ENCODE results near the gene YLPM1.
"Not testable (repeated sequence)": the region's sequence is repeated elsewhere in the genome, so short reads cannot be mapped to it uniquely, and the experiment has no call there.

YLPM1 gene

DNA sequence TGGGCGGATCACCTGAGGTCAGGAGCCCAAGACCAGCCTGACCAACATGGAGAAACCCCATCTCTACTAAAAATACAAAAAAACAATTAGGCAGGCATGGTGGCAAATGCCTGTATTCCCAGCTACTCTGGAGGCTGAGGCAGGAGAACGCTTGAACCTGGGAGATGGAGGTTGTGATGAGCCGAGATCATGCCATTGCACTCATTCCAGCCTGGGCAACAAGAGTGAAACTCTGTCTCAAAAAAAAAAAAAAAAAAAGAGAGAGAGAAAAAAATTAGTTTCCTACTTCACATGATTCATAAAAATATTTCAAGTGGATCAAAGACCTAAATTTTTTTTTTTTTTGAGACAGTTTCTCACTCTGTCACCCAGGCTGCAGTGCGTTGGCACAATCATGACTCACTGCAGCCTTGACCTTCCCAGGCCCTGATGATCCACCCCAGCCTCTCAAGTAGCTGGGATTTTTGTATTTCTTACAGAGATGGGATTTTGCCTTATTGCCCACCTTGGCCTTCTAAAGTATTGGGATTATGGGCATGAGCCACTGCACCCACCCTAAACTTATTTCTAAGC lies 25.3 kb upstream of the YLPM1 start:
- TF ChIP-seq SUZ12 (IDR thresholded peaks at IDR 0.05; ENCODE audit: extremely low read depth, insufficient read depth, insufficient read length) (no peak), YY1 (IDR thresholded peaks at IDR 0.05; ENCODE audit: insufficient read depth, insufficient read length) (no peak), ZNF274 (IDR thresholded peaks at IDR 0.05; ENCODE audit: low read depth, low read length) (no peak)
- H3K36me3 ChIP-seq (ENCODE audit: insufficient read depth, insufficient read length, low read length) = peaks cover 37% of the 10 kb centered on the region
- no peak for DNase-seq (ENCODE audit: low read depth, low spot score)

DNA sequence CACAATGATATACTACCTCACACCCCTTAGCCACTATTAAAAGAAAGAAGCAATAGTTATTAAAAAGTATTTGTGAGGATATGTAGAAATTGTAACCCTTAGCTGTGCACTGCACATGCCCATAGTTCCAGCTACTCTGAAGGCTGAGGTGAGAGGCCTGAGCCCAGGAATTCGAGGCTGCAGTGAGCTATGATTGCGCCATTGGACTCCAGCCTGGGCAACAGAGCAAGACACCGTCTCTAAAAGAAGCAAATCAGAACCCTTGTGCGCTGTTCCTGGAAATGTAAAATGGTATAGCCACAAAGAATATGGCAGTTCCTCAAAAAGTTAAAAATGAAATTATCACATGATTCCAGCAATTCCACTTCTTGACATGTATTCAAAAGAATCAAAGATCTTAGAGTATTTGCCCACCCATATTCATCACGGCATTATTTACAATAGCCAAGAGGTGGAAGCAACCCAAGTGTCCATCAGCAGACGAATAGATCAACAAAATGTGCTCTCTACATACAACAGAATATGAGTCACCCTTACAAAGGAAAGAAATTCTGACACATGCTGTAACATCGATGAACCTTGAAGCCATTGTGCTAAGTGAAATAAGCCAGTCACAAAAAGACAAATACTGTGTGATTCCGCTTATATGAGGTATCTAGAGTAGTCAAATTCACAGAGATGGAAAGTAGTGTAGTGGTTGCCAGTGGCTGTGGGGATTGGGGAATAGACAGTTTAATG lies 23.7 kb upstream of the YLPM1 start:
- no peak for TF ChIP-seq ZNF274 (IDR thresholded peaks at IDR 0.05; ENCODE audit: low read depth, low read length)
- no peak for TF ChIP-seq YY1 (IDR thresholded peaks at IDR 0.05; ENCODE audit: insufficient read depth, insufficient read length)
- TF ChIP-seq SUZ12 (IDR thresholded peaks at IDR 0.05; ENCODE audit: extremely low read depth, insufficient read depth, insufficient read length) = no peak
- Histone ChIP-seq H3K27me3 (ENCODE audit: insufficient read depth, insufficient read length) (no peaks in the 10 kb centered on the region), H3K9me3 (ENCODE audit: insufficient read depth, low read length) (no peaks in the 10 kb centered on the region), H3K9ac (ENCODE audit: insufficient read length, low read depth) (no peak overlapping the region), H3K36me3 (ENCODE audit: insufficient read depth, insufficient read length, low read length) (peaks cover 25% of the 10 kb centered on the region), H3K4me1 (ENCODE audit: insufficient read depth, insufficient read length) (no peaks in the 10 kb centered on the region), H3K4me3 (ENCODE audit: insufficient read length, low read depth) (no peak overlapping the region)
- DNase-seq (ENCODE audit: low read depth, low spot score) = no peak

More for the DNA sequence above, 25.3 kb upstream of the YLPM1 start:
- H3K4me3 ChIP-seq (ENCODE audit: insufficient read length, low read depth) = no peak overlapping the region
- no peaks in the 10 kb centered on the region for H3K27me3 ChIP-seq (ENCODE audit: insufficient read depth, insufficient read length)
- H3K4me1 ChIP-seq (ENCODE audit: insufficient read depth, insufficient read length) = no peaks in the 10 kb centered on the region
- no peak overlapping the region for H3K9ac ChIP-seq (ENCODE audit: insufficient read length, low read depth)
- no peaks in the 10 kb centered on the region for H3K9me3 ChIP-seq (ENCODE audit: insufficient read depth, low read length)

DNA sequence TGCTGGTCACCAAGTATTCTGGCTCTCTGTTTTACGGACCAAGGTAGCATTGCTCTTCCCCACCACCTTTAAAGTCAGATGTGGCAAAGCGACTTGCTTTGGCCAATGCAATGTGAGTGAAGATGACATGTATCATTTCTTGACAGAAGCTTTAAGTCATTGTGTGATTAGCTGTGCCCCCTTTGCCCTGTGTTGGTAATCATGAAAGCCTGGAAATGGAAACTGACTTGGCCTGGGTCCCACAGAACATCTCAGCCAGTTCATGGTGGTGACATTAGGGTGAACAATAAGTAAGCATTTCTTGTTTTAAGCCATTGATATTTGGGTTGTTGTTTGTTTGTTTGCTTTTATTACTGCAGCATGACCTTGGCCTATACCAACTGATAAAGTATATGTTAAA lies 15.9 kb upstream of the YLPM1 start:
- Histone ChIP-seq H3K27me3 (ENCODE audit: insufficient read depth, insufficient read length) (no peaks in the 10 kb centered on the region), H3K4me3 (ENCODE audit: insufficient read length, low read depth) (no peak overlapping the region), H3K9me3 (ENCODE audit: insufficient read depth, low read length) (no peaks in the 10 kb centered on the region; the same call in 1 of the 2 replicates), H3K4me1 (ENCODE audit: insufficient read depth, insufficient read length) (no peaks in the 10 kb centered on the region), H3K9ac (ENCODE audit: insufficient read length, low read depth) (no peak overlapping the region), H3K36me3 (ENCODE audit: insufficient read depth, insufficient read length, low read length) (no peaks in the 10 kb centered on the region)
- TF ChIP-seq SUZ12 (IDR thresholded peaks at IDR 0.05; ENCODE audit: extremely low read depth, insufficient read depth, insufficient read length) (no peak), YY1 (IDR thresholded peaks at IDR 0.05; ENCODE audit: insufficient read depth, insufficient read length) (no peak), ZNF274 (IDR thresholded peaks at IDR 0.05; ENCODE audit: low read depth, low read length) (no peak)
- no peak for DNase-seq (ENCODE audit: low read depth, low spot score)

DNA sequence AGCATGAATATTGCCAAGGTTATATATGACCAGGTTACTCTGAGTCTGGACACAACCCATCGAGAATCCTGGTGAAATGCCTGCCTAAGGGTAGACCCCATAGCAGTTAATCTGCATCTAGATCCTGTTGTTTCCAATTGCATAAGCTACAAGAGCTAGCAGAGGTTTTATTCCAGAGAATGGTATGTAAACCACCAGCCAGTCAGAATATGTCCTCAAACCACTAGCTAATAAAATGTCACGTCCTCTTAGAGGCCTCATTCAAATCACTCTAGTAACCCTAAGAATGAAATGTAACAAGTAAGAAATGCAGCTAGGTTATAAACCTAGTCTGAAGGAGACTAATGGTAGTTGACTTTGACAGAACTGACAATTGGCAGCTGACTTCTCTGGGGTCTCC lies 9.0 kb upstream of the YLPM1 start:
- Histone ChIP-seq H3K9ac (ENCODE audit: insufficient read length, low read depth) (no peak overlapping the region), H3K4me3 (ENCODE audit: insufficient read length, low read depth) (no peak overlapping the region), H3K27me3 (ENCODE audit: insufficient read depth, insufficient read length) (no peaks in the 10 kb centered on the region), H3K4me1 (ENCODE audit: insufficient read depth, insufficient read length) (no peaks in the 10 kb centered on the region), H3K36me3 (ENCODE audit: insufficient read depth, insufficient read length, low read length) (no peaks in the 10 kb centered on the region), H3K9me3 (ENCODE audit: insufficient read depth, low read length) (no peaks in the 10 kb centered on the region; the same call in 1 of the 2 replicates)
- no peak for DNase-seq (ENCODE audit: low read depth, low spot score)
- TF ChIP-seq SUZ12 (IDR thresholded peaks at IDR 0.05; ENCODE audit: extremely low read depth, insufficient read depth, insufficient read length) (no peak), YY1 (IDR thresholded peaks at IDR 0.05; ENCODE audit: insufficient read depth, insufficient read length) (no peak), ZNF274 (IDR thresholded peaks at IDR 0.05; ENCODE audit: low read depth, low read length) (no peak)

DNA sequence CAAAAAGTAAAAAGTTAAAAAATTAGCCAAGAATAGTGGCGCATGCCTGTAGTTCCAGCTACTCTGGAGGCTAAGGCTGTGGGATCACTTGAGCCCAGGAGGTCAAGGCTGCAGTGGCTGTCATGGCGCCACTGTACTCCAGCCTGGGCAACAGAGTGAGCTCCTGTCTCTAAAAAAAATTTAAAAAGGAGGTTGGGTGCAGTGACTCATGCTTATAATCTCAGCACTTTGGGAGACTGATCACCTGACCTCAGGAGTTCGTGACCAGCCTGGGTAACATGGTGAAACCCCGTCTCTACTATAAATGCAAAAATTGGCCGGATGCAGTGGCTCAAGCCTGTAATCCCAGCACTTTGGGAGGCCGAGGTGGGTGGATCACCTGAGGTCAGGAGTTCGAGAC lies 8.2 kb upstream of the YLPM1 start:
- no peak overlapping the region for H3K4me3 ChIP-seq (ENCODE audit: insufficient read length, low read depth)
- no peak overlapping the region for H3K9ac ChIP-seq (ENCODE audit: insufficient read length, low read depth)
- no peaks in the 10 kb centered on the region for H3K27me3 ChIP-seq (ENCODE audit: insufficient read depth, insufficient read length)
- no peak for DNase-seq (ENCODE audit: low read depth, low spot score)
- no peaks in the 10 kb centered on the region for H3K4me1 ChIP-seq (ENCODE audit: insufficient read depth, insufficient read length)
- no peak for TF ChIP-seq SUZ12 (IDR thresholded peaks at IDR 0.05; ENCODE audit: extremely low read depth, insufficient read depth, insufficient read length)
- TF ChIP-seq ZNF274 (IDR thresholded peaks at IDR 0.05; ENCODE audit: low read depth, low read length) = no peak
- TF ChIP-seq YY1 (IDR thresholded peaks at IDR 0.05; ENCODE audit: insufficient read depth, insufficient read length) = no peak
- H3K9me3 ChIP-seq (ENCODE audit: insufficient read depth, low read length) = no peaks in the 10 kb centered on the region; the same call in 1 of the 2 replicates
- H3K36me3 ChIP-seq (ENCODE audit: insufficient read depth, insufficient read length, low read length) = no peaks in the 10 kb centered on the region

DNA sequence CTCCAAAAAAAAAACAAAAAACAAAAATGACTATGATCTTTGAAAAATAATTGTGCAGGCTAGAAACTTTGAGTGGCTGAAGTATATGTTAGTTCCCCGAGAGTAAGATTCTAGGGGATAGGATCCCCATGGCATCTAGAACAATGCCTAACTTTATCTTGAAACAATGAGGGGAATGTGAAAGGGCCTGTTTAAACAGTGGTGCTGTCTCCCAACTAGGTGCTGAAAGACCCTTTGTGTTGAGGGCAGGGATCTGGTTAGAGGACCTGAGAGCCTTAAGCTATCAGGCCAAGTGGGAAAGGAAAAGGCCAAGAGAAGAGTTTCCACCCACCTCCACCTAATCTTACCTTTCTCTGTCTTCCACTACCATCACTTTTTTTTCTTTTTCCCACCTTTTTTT lies 6.8 kb upstream of the YLPM1 start:
- Histone ChIP-seq H3K36me3 (ENCODE audit: insufficient read depth, insufficient read length, low read length) (no peaks in the 10 kb centered on the region), H3K9ac (ENCODE audit: insufficient read length, low read depth) (no peak overlapping the region), H3K4me3 (ENCODE audit: insufficient read length, low read depth) (no peak overlapping the region), H3K27me3 (ENCODE audit: insufficient read depth, insufficient read length) (no peaks in the 10 kb centered on the region), H3K4me1 (ENCODE audit: insufficient read depth, insufficient read length) (no peaks in the 10 kb centered on the region), H3K9me3 (ENCODE audit: insufficient read depth, low read length) (no peaks in the 10 kb centered on the region; the same call in 1 of the 2 replicates)
- DNase-seq (ENCODE audit: low read depth, low spot score) = no peak
- TF ChIP-seq ZNF274 (IDR thresholded peaks at IDR 0.05; ENCODE audit: low read depth, low read length) = no peak
- no peak for TF ChIP-seq YY1 (IDR thresholded peaks at IDR 0.05; ENCODE audit: insufficient read depth, insufficient read length)
- no peak for TF ChIP-seq SUZ12 (IDR thresholded peaks at IDR 0.05; ENCODE audit: extremely low read depth, insufficient read depth, insufficient read length)

DNA sequence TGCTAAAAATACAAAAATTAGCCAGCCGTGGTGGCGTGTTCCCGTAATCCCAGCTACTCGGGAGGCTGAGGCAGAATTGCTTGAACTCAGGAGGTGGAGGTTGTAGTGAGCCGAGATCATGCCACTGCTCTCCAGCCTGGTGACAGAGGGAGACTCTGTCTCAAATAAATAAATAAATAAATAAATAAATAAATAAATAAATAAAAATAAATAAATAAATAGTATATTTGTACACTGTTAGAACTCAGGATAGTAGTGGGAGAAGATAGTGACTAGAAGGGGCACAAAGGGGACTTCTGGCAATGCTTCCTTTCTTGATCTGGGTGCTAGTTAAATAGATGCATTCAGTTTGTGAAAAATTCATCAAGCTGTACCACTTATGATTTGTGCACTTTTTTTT lies 4.6 kb upstream of the YLPM1 start:
- not testable (repeated sequence) for DNase-seq (ENCODE audit: low read depth, low spot score); H3K27me3 ChIP-seq (ENCODE audit: insufficient read depth, insufficient read length); H3K9me3 ChIP-seq (ENCODE audit: insufficient read depth, low read length); H3K4me3 ChIP-seq (ENCODE audit: insufficient read length, low read depth); H3K36me3 ChIP-seq (ENCODE audit: insufficient read depth, insufficient read length, low read length); H3K9ac ChIP-seq (ENCODE audit: insufficient read length, low read depth); H3K4me1 ChIP-seq (ENCODE audit: insufficient read depth, insufficient read length)
